CD4-positive, alpha-beta T cell (primary cell): ENCODE measurements around the gene TMEM176A. TPM values are rescaled to one million over a fixed set of nuclear protein-coding genes. Genes with fewer than 3 reads are reported as not detected.

Source experiments
- ATAC-seq: fragments of 200-7000 bp; cut with Tn5 transposase; one replicate; pipeline ENCODE4 v1.10.0; 2022; ENCODE audit warnings: mild to moderate bottlenecking; ENCODE audit not compliant: poor library complexity
- CTCF ChIA-PET: fragments of 350-600 bp; sonication (Branson Sonifier 250); formaldehyde crosslinking; loops from one replicate; lab custom pipeline; 2021; ENCODE audit warnings: antibody characterized with exemption, inconsistent platforms; lab: Charles Lee
- POLR2A ChIA-PET: fragments of 350-600 bp; sonication (Branson Sonifier 250); formaldehyde crosslinking; loops from one replicate; lab custom pipeline; 2021; ENCODE audit warnings: antibody characterized with exemption, inconsistent platforms; lab: Charles Lee
- DNase-seq, 14 experiments: peaks; one replicate each; pipeline ENCODE4 v3.0.0-alpha.2; 2013 to 2020; ENCODE audit warnings: mixed read lengths in 2 of 14
- H3K27ac ChIP-seq, 2 donors: one replicate each; pipeline versions ENCODE4 v1.5.1 to v1.7.0; 2013; ENCODE audit warnings: low read length in 2 of 2, low read depth in 1 of 2, mild to moderate bottlenecking in 1 of 2
- H3K27me3 ChIP-seq, 2 experiments: 1 replicate in 1 of 2; 2 replicates in 1 of 2; pipeline versions ENCODE4 v1.6.1 to v1.7.0; 2013; ENCODE audit warnings: low read length in 2 of 2, control low read depth in 1 of 2, mild to moderate bottlenecking in 1 of 2, moderate library complexity in 1 of 2; ENCODE audit not compliant: insufficient read depth in 2 of 2, control insufficient read depth in 1 of 2
- H3K36me3 ChIP-seq: one replicate; pipeline ENCODE4 v1.6.1; 2013; ENCODE audit warnings: low read length, control low read depth; ENCODE audit not compliant: insufficient read depth
- H3K4me1 ChIP-seq: one replicate; pipeline ENCODE4 v1.6.1; 2013; ENCODE audit warnings: low read length, control low read depth; ENCODE audit not compliant: insufficient read depth
- H3K4me3 ChIP-seq: one replicate; pipeline ENCODE4 v1.5.1; 2013; ENCODE audit warnings: mild to moderate bottlenecking, low read length, moderate library complexity
- H3K9me3 ChIP-seq, 2 experiments: 1 replicate in 1 of 2; 2 replicates in 1 of 2; pipeline versions ENCODE4 v1.6.1 to v1.7.0; 2013; ENCODE audit warnings: low read length in 2 of 2, mild to moderate bottlenecking in 2 of 2, control low read depth in 1 of 2, moderate library complexity in 1 of 2; ENCODE audit not compliant: control insufficient read depth in 1 of 2, insufficient read depth in 1 of 2
- H3K27ac Mint-ChIP-seq: one replicate; pipeline ENCODE4 v1.8.0; 2020; ENCODE audit warnings: mixed read lengths
- H3K27me3 Mint-ChIP-seq: one replicate; pipeline ENCODE4 v1.8.0; 2021; ENCODE audit warnings: mixed read lengths
- H3K36me3 Mint-ChIP-seq: one replicate; pipeline ENCODE4 v1.8.0; 2021; ENCODE audit warnings: low read depth, mixed read lengths
- H3K4me1 Mint-ChIP-seq: one replicate; pipeline ENCODE4 v1.8.0; 2021; ENCODE audit warnings: low read depth, mixed read lengths
- H3K4me3 Mint-ChIP-seq: one replicate; pipeline ENCODE4 v1.8.0; 2020; ENCODE audit warnings: mild to moderate bottlenecking, mixed read lengths
- H3K9me3 Mint-ChIP-seq: one replicate; pipeline ENCODE4 v1.8.0; 2020; ENCODE audit warnings: mixed read lengths
- intact Hi-C, 2 experiments: fragments of 100-400 bp; cut with DNase I in 1 of 2; cut with micrococcal nuclease in 1 of 2; formaldehyde crosslinking; loops; one replicate each; pipeline versions ENCODE4 v1.15.1 to v1.9.0; 2023 to 2025; cut with DNase I, micrococcal nuclease
- total RNA-seq, 174 experiments: library from RNA in 2 of 174; stranded (reverse) in 2 of 174; gene quantifications; one replicate each; pipeline ENCODE4 v1.2.3 and lab custom pipeline; 2021 to 2026
- TF ChIP-seq, protein P1 (sequence below): fragments of 200-600 bp; IDR thresholded peaks from one replicate; pipeline ENCODE4 v1.8.0; 2022; ENCODE audit warnings: antibody characterized with exemption, mild to moderate bottlenecking

Gene TMEM176A
- total RNA-seq, 2 experiments from 2014 or later, result not detected

DNA sequence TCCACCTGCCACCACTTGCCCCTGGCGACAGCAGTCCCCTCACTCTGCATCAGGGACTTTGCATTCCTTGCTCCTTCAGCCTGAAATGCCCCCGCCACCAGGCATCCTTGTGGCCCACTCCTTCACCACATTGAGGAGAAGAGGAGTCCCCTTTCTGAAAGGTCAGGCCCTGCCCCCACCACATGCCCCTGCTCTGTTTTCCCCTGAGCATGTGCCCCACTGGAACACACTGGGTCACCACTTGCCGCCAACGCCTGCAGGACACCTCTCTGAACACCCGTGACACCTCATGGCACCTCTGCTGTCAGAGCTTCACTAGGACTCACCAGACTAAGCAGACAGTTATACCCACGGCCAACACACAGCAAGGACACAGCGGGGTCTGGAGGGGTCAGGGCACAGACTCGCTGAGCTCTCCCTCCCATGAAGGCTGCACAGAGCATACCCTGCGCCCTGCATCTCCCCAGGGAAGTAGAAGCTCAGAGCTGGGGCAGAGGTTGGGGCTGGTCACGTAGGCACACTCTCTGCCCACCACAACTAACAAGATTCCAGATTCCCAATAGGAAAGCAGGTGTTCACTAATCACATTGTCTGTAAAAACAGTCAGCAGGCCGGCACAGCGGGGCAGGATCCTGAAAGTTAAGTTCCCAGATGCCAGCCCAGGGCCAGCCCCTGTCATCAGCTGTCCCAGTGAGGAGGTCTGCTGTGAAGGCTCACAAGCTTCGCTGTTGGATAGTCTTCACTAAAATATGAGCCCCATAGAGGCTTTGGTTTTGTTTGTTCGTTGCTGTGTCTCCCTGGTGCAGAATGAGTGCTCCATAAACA lies 45.9 kb downstream of the TMEM176A start:
- peaks cover 0 to 2% of the 10 kb centered on the region in 2 experiments for H3K27me3 ChIP-seq
- ATAC-seq (no peak), DNase-seq (no peak)
- Mint-ChIP-seq H3K4me3 (no peak overlapping the region), H3K4me1 (no peaks in the 10 kb centered on the region), H3K27ac (no peak overlapping the region), H3K36me3 (no peaks in the 10 kb centered on the region), H3K9me3 (no peaks in the 10 kb centered on the region), H3K27me3 (peaks cover 26% of the 10 kb centered on the region)
- ChIA-PET CTCF (no interaction called here), POLR2A (no interaction called here)
- no peaks in the 10 kb centered on the region for H3K36me3 ChIP-seq
- no peak overlapping the region for H3K27ac ChIP-seq
- no peaks in the 10 kb centered on the region for H3K4me1 ChIP-seq
- no peaks in the 10 kb centered on the region for H3K9me3 ChIP-seq
- H3K4me3 ChIP-seq, result no peak overlapping the region
- TF ChIP-seq, protein P1, sequence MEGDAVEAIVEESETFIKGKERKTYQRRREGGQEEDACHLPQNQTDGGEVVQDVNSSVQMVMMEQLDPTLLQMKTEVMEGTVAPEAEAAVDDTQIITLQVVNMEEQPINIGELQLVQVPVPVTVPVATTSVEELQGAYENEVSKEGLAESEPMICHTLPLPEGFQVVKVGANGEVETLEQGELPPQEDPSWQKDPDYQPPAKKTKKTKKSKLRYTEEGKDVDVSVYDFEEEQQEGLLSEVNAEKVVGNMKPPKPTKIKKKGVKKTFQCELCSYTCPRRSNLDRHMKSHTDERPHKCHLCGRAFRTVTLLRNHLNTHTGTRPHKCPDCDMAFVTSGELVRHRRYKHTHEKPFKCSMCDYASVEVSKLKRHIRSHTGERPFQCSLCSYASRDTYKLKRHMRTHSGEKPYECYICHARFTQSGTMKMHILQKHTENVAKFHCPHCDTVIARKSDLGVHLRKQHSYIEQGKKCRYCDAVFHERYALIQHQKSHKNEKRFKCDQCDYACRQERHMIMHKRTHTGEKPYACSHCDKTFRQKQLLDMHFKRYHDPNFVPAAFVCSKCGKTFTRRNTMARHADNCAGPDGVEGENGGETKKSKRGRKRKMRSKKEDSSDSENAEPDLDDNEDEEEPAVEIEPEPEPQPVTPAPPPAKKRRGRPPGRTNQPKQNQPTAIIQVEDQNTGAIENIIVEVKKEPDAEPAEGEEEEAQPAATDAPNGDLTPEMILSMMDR, result no peak
- intact Hi-C loops, result no loop called here

DNA sequence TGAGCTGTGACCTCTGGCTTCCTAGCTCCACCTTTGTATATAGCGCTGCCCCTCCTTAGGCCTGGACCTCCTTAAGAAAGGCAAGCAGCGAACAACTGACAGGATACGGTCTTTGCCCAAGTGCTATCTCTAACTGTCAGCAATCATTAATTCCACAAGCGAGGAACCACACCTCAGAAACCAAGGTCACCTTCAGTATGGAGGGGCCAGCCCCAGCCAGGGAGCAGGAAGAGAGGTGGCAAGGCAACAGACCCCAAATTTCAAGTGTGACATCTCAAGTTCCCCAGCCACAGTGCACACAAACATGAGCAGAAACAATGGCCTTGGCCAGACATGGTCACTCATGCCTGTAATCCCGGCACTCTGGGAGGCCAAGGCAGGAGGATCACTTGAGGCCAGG lies 47.0 kb downstream of the TMEM176A start:
- DNase-seq (no peak), ATAC-seq (no peak)
- no peaks in the 10 kb centered on the region for H3K9me3 ChIP-seq
- H3K36me3 Mint-ChIP-seq, result no peaks in the 10 kb centered on the region
- intact Hi-C loops, result no loop called here
- no peak overlapping the region for H3K4me3 Mint-ChIP-seq
- POLR2A ChIA-PET, result no interaction called here
- no peaks in the 10 kb centered on the region for H3K36me3 ChIP-seq
- H3K27ac Mint-ChIP-seq, result no peak overlapping the region
- H3K27me3 ChIP-seq, result peaks cover 7 to 9% of the 10 kb centered on the region in 2 experiments
- no peaks in the 10 kb centered on the region for H3K4me1 Mint-ChIP-seq
- no peak overlapping the region for H3K4me3 ChIP-seq
- no peak overlapping the region for H3K27ac ChIP-seq
- CTCF ChIA-PET, result no interaction called here
- H3K9me3 Mint-ChIP-seq, result no peaks in the 10 kb centered on the region
- H3K4me1 ChIP-seq, result peaks cover 2% of the 10 kb centered on the region
- TF ChIP-seq, protein P1, result no peak
- peaks cover 36% of the 10 kb centered on the region for H3K27me3 Mint-ChIP-seq

DNA sequence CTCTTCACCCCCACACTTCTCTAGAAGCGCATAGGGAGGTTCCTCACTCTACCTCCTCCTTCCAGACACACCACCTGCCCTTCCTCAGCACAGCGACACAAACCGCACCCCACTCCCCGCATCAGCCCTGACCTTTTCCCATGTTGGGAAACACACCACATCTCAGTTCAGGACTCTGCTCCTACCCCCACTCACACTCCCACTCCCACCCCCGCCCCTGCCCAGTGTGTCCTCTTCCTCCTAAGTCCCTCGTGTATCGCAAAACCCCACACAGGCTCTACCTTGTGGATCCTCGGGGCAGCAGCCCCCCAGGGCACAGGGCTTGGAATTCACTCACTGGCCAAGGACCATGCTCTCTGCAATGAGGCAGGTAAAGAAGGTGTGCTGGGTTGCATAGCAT lies 47.5 kb downstream of the TMEM176A start:
- Mint-ChIP-seq H3K4me3 (no peak overlapping the region), H3K36me3 (no peaks in the 10 kb centered on the region)
- intact Hi-C loops, result no loop called here

More for the DNA sequence above, 47.5 kb downstream of the TMEM176A start:
- Histone ChIP-seq H3K4me1 (peaks cover 2% of the 10 kb centered on the region), H3K4me3 (no peak overlapping the region), H3K36me3 (no peaks in the 10 kb centered on the region), H3K9me3 (no peaks in the 10 kb centered on the region), H3K27me3 (peaks cover 7 to 9% of the 10 kb centered on the region in 2 experiments), H3K27ac (no peak overlapping the region)
- H3K27me3 Mint-ChIP-seq, result peaks cover 42% of the 10 kb centered on the region
- DNase-seq (no peak), ATAC-seq (no peak)
- no peaks in the 10 kb centered on the region for H3K9me3 Mint-ChIP-seq
- H3K27ac Mint-ChIP-seq, result no peak overlapping the region
- POLR2A ChIA-PET, result no interaction called here
- CTCF ChIA-PET, result no interaction called here
- TF ChIP-seq, protein P1, result no peak
- no peaks in the 10 kb centered on the region for H3K4me1 Mint-ChIP-seq
